Liver (tissue), 9 donors: ENCODE data around the gene CCP110. TPM values are rescaled to one million over a fixed set of nuclear protein-coding genes. Genes with fewer than 3 reads are reported as not detected.

ENCODE experiments used
- DNase-seq: peaks from one replicate; pipeline ENCODE4 v3.0.0-alpha.2; 2017; ENCODE audit warnings: low spot score
- H3K27ac ChIP-seq, 2 donors: one replicate each; pipeline ENCODE4 v1.7.0; 2013; ENCODE audit warnings: inconsistent platforms in 2 of 2, low read length in 2 of 2, control low read depth in 1 of 2, low read depth in 1 of 2, mild to moderate bottlenecking in 1 of 2
- H3K27me3 ChIP-seq, 4 donors: one replicate each; pipeline versions ENCODE4 v1.6.1 to v1.7.0; 2013; ENCODE audit warnings: low read length in 3 of 4, inconsistent platforms in 1 of 4, mild to moderate bottlenecking in 1 of 4, moderate library complexity in 1 of 4; ENCODE audit not compliant: control insufficient read depth in 4 of 4, insufficient read depth in 4 of 4
- H3K36me3 ChIP-seq, 4 donors: one replicate each; pipeline versions ENCODE4 v1.6.1 to v1.7.0; 2013; ENCODE audit warnings: low read length in 3 of 4, mild to moderate bottlenecking in 3 of 4, low read depth in 1 of 4, moderate library complexity in 1 of 4; ENCODE audit not compliant: control insufficient read depth in 4 of 4, insufficient read depth in 3 of 4
- H3K4me1 ChIP-seq, 4 donors: one replicate each; pipeline versions ENCODE4 v1.6.1 to v1.7.0; 2013; ENCODE audit warnings: low read length in 3 of 4, mild to moderate bottlenecking in 3 of 4, moderate library complexity in 1 of 4; ENCODE audit not compliant: control insufficient read depth in 4 of 4, insufficient read depth in 4 of 4
- H3K4me3 ChIP-seq, 3 donors: one replicate each; pipeline versions ENCODE4 v1.6.1 to v1.7.0; 2013; ENCODE audit warnings: low read length in 3 of 3, control low read depth in 1 of 3, low read depth in 1 of 3, mild to moderate bottlenecking in 1 of 3
- H3K9ac ChIP-seq, 2 donors: one replicate each; pipeline ENCODE4 v1.7.0; 2013; ENCODE audit warnings: low read length in 2 of 2, mild to moderate bottlenecking in 2 of 2, moderate library complexity in 2 of 2, control low read depth in 1 of 2, low read depth in 1 of 2
- H3K9me3 ChIP-seq, 4 donors: one replicate each; pipeline versions ENCODE4 v1.6.1 to v1.7.0; 2013; ENCODE audit warnings: low read length in 3 of 4; ENCODE audit not compliant: control insufficient read depth in 4 of 4
- CTCF ChIP-seq: fragments of 150-350 bp; IDR thresholded peaks from 2 replicates; pipeline ENCODE4 v1.5.1; 2017; ENCODE audit warnings: improper control_type of control experiment, low read depth, low read length; ENCODE audit not compliant: missing input control
- EGR1 ChIP-seq, 2 donors: IDR thresholded peaks; 2 replicates each; pipeline ENCODE4 v1.6.1; 2016 to 2018; ENCODE audit warnings: antibody characterized with exemption in 2 of 2, low read depth in 2 of 2
- HNF4A ChIP-seq, 2 donors: conservative IDR thresholded peaks; 2 replicates each; pipeline ENCODE4 v1.6.1; 2016; ENCODE audit warnings: antibody characterized with exemption in 2 of 2, mild to moderate bottlenecking in 2 of 2
- HNF4G ChIP-seq: IDR thresholded peaks from 2 replicates; pipeline ENCODE4 v1.6.1; 2016; ENCODE audit warnings: antibody characterized with exemption
- JUND ChIP-seq, 2 donors: IDR thresholded peaks; 2 replicates each; pipeline ENCODE4 v1.6.1; 2016; ENCODE audit warnings: antibody characterized with exemption in 2 of 2
- MAX ChIP-seq: IDR thresholded peaks from 2 replicates; pipeline ENCODE4 v1.6.1; 2016; ENCODE audit warnings: antibody characterized with exemption
- RAD21 ChIP-seq, 2 donors: IDR thresholded peaks; 2 replicates each; pipeline ENCODE4 v1.6.1; 2016; ENCODE audit warnings: antibody characterized with exemption in 2 of 2, mild to moderate bottlenecking in 2 of 2
- REST ChIP-seq: IDR thresholded peaks from 2 replicates; pipeline ENCODE4 v1.6.1; 2016; ENCODE audit warnings: antibody characterized with exemption, mild to moderate bottlenecking
- SP1 ChIP-seq: IDR thresholded peaks from 2 replicates; pipeline ENCODE4 v1.6.1; 2018; ENCODE audit warnings: antibody characterized with exemption, mild to moderate bottlenecking
- YY1 ChIP-seq: IDR thresholded peaks from 2 replicates; pipeline ENCODE4 v1.6.1; 2016; ENCODE audit warnings: antibody characterized with exemption, mild to moderate bottlenecking
- WGBS: extraction: QIAGEN DNeasy Blood & Tissue Kit; methylation state at CpG from one replicate; pipeline ENCODE4 v1.1.7; 2013; 5-methylcytosine and 5-hydroxymethylcytosine counted together
- polyA plus RNA-seq, 2 donors: library from polyadenylated mRNA; stranded (reverse) in 1 of 2; unstranded in 1 of 2; fragments of 200-250 nt in 1 of 2; fragments of >200 nt in 1 of 2; fragmentation: Nextera tagmentation in 1 of 2; extraction: Ambion mirVana in 1 of 2; gene quantifications; one replicate each; pipeline versions ENCODE4 v1.2.1 to v1.2.3, GENCODE V29; 2013 to 2015
- total RNA-seq, 2 donors: library from RNA; depleted of rRNA; stranded (reverse); fragments of >200 nt; gene quantifications; one replicate each; pipeline ENCODE4 v1.2.3, GENCODE V29; 2014
- TF ChIP-seq, protein P1 (sequence below): IDR thresholded peaks from 2 replicates; pipeline ENCODE4 v1.6.1; 2016; ENCODE audit warnings: antibody characterized with exemption
- TF ChIP-seq, protein P2 (sequence below): IDR thresholded peaks from 2 replicates; pipeline ENCODE4 v1.6.1; 2016; ENCODE audit warnings: antibody characterized with exemption
- donor health status: healthy.
- donor health status: healthy.
- donor health status: healthy.
- donor health status: healthy.
- donor health status: healthy.

Gene CCP110
- total and polyA plus RNA-seq, 4 donors, result 1.8 to 25.0 (median 5.5) TPM

DNA sequence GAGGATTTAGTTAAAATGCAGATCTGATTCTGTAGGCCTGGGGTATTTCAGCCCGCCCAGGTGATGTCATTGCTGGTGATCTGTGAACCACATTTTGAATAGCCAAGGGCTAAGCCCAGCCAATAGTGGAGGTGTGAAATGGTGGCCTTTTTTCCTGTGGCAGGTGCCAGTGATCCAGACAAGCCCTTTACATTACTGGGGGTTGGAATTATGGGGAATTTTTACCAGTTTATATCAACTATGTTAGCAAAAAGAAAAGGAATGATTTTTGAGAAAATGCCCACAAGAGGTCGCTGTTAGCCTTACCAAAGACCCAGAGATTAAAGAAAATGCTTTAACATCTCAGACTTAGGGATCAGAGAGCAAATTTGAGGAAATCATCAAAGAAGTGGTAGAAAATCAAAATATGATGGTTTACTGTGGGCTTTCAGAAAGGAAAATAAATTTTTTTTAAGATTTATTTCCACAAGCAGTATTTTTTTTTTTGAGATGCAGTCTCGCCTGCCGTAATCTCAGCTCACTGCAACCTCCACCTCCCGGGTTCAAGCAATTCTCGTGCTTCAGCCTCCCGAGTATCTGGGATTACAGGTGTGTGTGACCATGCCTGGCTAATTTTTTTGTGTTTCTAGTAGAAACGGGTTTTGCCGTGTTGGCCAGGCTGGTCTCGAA is 35.6 kb downstream of the CCP110 start:
- no peak overlapping the region for H3K4me3 ChIP-seq
- no peaks in the 10 kb centered on the region for H3K9me3 ChIP-seq
- TF ChIP-seq REST, result no peak
- peak; percentile 69 to 79 for TF ChIP-seq RAD21 (IDR thresholded peaks at IDR 0.05)
- TF ChIP-seq CTCF, result peak; percentile 50
- peaks cover 0 to 2% (median 0%) of the 10 kb centered on the region in 4 donors for H3K36me3 ChIP-seq
- peaks cover 0 to 7% (median 4%) of the 10 kb centered on the region in 4 donors for H3K4me1 ChIP-seq
- 78% methylated on average over 10 of the region's 10 CpGs for WGBS
- no peaks in the 10 kb centered on the region for H3K27me3 ChIP-seq
- no peak overlapping the region for H3K27ac ChIP-seq
- no peak for DNase-seq
- H3K9ac ChIP-seq, result no peak overlapping the region

DNA sequence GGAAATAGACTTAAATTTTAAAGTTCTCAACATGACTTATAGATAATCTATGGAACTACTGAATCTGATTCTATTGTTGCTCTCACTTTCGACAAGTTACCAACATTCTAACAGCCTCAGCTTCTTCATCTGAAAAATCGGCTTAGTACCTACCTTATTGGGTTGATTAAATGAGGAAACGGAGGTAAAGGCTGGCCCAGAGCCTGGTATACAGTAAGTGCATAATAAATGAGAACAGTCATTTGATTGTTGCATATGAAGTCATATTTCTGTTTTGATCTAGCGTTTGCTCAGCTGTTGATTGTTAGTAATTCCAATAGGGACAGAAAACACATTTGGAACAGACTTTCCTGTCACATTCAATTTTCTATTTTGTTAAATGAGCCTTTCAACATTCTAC is 36.3 kb downstream of the CCP110 start:
- peaks cover 0 to 5% (median 1%) of the 10 kb centered on the region in 4 donors for H3K36me3 ChIP-seq
- H3K27me3 ChIP-seq, result no peaks in the 10 kb centered on the region
- no peak overlapping the region for H3K27ac ChIP-seq
- TF ChIP-seq YY1 (no peak), SP1 (no peak), CTCF (no peak)
- no peaks in the 10 kb centered on the region for H3K9me3 ChIP-seq
- WGBS, result 97% methylated on average over 4 of the region's 4 CpGs
- peaks cover 0 to 7% (median 4%) of the 10 kb centered on the region in 4 donors for H3K4me1 ChIP-seq
- no peak overlapping the region for H3K4me3 ChIP-seq
- DNase-seq, result no peak
- H3K9ac ChIP-seq, result no peak overlapping the region

- Histone ChIP-seq H3K4me3 (no peak overlapping the region), H3K9ac (no peak overlapping the region), H3K27me3 (no peaks in the 10 kb centered on the region), H3K27ac (no peak overlapping the region), H3K9me3 (no peaks in the 10 kb centered on the region), H3K4me1 (no peaks in the 10 kb centered on the region), H3K36me3 (peaks cover 4 to 19% (median 6%) of the 10 kb centered on the region in 4 donors)
- DNase-seq, result no peak
- 86% methylated on average over 4 of the region's 4 CpGs for WGBS
- TF ChIP-seq SP1 (no peak), RAD21 (IDR thresholded peaks at IDR 0.05) (no peak), YY1 (no peak), JUND (IDR thresholded peaks at IDR 0.05) (no peak), EGR1 (IDR thresholded peaks at IDR 0.05; ENCODE audit: low read depth in 2 of 2) (no peak), HNF4G (no peak), MAX (no peak), HNF4A (conservative IDR thresholded peaks at IDR 0.05) (no peak), CTCF (no peak)
- TF ChIP-seq, protein P1, sequence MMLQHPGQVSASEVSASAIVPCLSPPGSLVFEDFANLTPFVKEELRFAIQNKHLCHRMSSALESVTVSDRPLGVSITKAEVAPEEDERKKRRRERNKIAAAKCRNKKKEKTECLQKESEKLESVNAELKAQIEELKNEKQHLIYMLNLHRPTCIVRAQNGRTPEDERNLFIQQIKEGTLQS, result no peak
- TF ChIP-seq, protein P2, sequence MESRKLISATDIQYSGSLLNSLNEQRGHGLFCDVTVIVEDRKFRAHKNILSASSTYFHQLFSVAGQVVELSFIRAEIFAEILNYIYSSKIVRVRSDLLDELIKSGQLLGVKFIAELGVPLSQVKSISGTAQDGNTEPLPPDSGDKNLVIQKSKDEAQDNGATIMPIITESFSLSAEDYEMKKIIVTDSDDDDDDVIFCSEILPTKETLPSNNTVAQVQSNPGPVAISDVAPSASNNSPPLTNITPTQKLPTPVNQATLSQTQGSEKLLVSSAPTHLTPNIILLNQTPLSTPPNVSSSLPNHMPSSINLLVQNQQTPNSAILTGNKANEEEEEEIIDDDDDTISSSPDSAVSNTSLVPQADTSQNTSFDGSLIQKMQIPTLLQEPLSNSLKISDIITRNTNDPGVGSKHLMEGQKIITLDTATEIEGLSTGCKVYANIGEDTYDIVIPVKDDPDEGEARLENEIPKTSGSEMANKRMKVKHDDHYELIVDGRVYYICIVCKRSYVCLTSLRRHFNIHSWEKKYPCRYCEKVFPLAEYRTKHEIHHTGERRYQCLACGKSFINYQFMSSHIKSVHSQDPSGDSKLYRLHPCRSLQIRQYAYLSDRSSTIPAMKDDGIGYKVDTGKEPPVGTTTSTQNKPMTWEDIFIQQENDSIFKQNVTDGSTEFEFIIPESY, result no peak
Measured at GRCh38 chr16:19563377-19563776, 39.6 kb downstream of the CCP110 start.
